MM.1S (cell line): Measurements from ENCODE around the gene CTSD.

Experiments
- CTCF ChIP-seq: fragments of 300-600 bp; sonication (generic); IDR thresholded peaks from 2 replicates; pipeline ENCODE4 v1.5.1; 2016; ENCODE audit warnings: antibody characterized with exemption, low read length, mixed read lengths
- EZH2 ChIP-seq: fragments of 300-600 bp; sonication (generic); optimal IDR thresholded peaks from 2 replicates; pipeline ENCODE3; 2017; ENCODE audit warnings: low read depth, mild to moderate bottlenecking, antibody characterized with exemption, low read length, mixed read lengths
- EZH2phosphoT487 ChIP-seq: fragments of 300-600 bp; sonication (generic); IDR thresholded peaks from 2 replicates; pipeline ENCODE4 v1.6.1; 2018; ENCODE audit warnings: antibody characterized with exemption, low read length

GRCh38 chr11:1773994-1774550 lies 10.3 kb upstream of the CTSD start:
- TF ChIP-seq CTCF (no peak), EZH2phosphoT487 (no peak), EZH2 (no peak)
